ENCODE results near the gene SUPT7L.
"Not testable (repeated sequence)": the region's sequence is repeated elsewhere in the genome, so short reads cannot be mapped to it uniquely, and the experiment has no call there.

The SUPT7L gene

DNA sequence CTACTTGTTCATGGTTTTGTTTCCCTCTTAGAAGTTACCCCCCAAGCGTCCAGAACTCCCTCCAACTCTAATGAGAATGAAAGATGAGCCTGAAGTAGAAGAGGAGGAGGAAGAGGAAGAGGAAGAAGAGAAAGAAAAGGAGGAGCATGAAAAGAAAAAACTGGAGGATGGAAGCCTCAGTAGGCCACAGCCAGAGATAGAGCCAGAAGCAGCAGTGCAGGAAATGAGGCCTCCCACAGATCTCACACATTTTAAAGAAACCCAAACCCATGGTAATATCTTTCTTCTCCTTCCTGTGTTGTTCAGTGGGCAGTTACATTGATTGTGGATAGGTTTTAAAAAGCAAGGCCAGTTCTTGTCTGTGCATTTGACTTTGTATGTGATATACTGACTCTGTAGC, 21.6 kb upstream of the SUPT7L start:
- DNase-seq, ATAC-seq: not testable (repeated sequence)

DNA sequence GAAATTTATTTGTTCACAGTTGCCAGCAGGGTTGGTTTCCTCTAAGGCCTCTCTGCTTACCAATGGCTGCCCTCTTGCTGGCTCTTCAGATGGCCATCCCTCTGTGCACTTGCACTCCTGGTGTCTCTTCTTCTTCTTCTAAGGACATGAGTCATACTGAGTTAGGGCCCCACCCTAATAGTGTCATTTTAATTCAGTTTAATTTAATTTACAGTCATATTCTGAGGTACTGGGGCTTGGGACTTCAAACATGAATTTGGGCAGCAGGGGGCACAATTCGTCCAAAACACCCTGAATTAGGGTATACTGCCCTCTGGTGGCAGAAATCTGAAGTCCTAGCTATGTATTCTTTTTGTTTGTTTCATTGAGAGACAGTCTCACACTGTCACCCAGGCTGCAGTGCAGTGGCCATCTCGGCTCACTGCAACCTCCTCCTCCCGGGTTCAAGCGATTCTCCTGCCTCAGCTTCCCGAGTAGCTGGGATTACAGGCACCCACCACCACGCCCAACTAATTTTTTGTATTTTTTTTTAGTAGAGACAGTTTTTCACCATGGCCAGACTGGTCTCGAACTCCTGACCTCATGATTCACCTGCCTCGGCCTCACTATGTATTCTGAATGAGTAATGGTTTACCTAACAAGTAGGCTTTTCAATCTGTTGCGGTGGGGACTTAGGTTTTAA, 20.1 kb upstream of the SUPT7L start:
- ATAC-seq (peak; percentile 77), DNase-seq (peak; percentile 91)

DNA sequence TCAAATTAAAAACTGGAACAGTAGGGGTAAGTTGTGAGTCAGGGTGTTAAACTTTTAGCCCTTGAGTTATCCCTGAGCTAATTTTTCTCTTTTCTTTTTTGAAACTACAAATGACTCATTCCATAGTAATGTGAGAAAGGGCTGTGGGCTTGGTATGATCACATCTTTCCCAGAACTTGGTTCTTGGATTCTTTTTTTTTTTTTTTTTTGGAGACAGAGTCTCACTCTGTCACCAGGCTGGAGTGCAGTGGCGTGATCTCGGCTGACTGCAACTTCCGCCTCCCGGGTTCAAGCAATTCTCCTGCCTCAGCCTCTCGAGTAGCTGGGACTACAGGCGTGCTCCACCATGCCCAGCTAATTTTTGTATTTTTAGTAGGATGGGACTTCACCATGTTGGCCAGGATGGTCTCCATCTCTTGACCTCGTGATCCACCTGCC, 18.9 kb upstream of the SUPT7L start:
- not testable (repeated sequence) for DNase-seq
- peak; percentile 83 for ATAC-seq

DNA sequence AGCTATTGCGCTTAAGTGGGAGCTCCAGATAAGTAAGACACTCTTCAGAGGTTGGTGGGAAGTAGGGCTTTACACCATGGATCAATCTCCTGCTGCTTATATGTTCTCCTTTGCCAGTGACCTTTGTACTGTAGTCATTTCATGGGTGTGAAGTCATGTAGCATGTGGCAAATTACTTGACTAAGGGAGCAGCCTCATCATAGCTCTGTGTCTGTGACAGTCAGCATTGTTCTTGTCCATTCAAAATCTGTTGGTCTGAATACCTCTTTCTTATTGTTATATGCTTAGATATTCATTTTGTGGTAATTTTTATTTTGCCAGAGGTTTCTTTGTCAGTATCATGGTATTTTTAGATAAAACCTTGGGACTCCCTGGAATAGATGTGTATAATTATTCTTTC, 18.4 kb upstream of the SUPT7L start:
- ATAC-seq = peak; percentile 79

DNA sequence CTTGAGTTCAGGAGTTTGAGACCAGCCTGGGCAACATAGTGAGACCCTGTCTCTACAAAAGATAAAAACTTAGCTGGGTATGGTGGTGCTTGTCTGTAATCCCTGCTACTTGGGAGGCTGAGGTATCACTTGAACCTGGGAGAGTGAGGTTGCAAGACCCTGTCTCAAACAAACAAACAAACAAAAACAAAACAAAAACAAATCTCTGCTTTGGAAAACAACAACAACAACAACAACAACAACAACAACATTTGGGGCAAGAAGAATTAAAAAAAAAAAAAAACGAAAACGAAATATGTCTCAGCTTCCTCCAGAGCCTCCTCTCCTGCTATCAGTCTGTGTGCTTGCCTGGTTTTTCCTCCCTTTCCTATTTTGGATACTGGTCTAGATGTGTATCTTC, 17.2 kb upstream of the SUPT7L start:
- no peak for DNase-seq

More for the DNA sequence above, 18.4 kb upstream of the SUPT7L start:
- no peak for DNase-seq

DNA sequence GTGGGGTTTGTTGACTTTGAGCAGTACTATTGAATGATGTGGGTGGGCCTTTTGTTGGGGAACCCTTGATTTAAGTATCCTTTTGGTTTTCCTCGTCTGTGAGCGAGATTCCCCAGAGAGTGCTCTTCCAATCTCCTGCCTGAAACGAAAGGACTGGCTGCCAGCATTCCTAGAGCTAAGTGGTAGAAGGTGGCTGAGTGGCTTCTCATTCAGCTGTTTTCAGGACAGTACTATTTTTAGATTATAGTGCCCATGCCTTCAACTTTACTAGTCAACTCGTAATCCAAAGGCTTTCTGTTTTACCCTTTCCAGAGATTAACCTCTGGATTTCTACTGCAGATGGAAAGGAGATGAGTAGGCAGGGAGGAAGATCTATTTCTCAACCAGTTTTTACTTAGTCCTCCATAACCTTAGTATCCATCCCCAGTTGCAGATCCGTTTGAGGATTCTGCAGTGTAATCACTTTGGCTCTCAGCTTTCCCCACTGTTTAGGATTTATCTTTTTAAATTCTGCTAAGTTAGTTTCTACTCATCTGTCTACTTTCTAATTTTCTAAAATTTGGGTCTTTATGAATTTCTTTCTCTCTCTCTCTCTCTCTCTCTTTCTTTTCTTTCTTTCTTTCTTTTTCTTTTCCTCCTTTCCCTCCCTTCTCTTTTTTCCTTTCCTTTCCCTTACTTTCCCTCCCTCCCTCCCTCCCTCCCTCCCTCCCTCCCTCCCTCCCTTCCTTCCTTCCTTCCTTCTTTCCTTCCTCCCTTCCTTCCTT, 9.5 kb upstream of the SUPT7L start:
- no peak for ATAC-seq
- DNase-seq = no peak

More for the DNA sequence above, 17.2 kb upstream of the SUPT7L start:
- ATAC-seq = no peak

DNA sequence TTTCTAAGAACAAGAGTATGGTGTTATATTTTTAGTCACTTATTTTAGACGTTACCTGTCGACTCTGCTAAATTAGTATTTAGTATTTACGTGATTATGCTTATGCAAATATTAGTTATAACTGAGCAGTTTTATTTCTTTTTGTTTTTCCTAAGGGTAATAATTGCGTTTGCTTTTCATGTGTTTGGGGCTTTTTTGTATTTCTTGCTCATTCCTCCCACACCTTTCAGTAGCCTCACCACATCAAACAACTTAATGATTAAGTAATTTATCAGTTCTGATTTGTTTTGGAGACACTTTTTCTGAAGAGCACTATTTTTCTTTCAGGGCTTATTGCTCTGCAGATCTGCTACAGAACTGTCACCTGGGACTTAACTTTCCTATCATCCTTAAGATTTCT, 7.8 kb upstream of the SUPT7L start:
- ATAC-seq = no peak
- DNase-seq = no peak

DNA sequence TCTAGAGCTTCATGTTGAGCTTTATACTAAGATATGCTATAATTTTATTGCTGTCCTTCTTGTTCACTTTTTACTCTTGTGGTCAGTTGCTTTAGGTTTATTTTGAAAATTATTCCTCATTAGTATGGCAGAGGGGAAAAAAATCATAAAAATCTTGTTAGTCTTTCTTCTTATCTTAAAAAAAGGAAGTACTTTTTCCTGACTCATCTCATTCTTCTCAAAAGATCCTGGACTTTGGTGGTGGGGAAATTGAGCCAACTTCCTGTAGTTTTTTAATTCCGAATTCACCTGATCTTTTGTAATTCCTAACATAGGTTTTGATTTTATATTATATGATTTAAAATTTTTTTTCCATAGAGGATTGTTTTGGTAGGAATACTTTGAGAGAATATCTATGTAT, 4.0 kb upstream of the SUPT7L start:
- no peak for ATAC-seq
- no peak for DNase-seq

DNA sequence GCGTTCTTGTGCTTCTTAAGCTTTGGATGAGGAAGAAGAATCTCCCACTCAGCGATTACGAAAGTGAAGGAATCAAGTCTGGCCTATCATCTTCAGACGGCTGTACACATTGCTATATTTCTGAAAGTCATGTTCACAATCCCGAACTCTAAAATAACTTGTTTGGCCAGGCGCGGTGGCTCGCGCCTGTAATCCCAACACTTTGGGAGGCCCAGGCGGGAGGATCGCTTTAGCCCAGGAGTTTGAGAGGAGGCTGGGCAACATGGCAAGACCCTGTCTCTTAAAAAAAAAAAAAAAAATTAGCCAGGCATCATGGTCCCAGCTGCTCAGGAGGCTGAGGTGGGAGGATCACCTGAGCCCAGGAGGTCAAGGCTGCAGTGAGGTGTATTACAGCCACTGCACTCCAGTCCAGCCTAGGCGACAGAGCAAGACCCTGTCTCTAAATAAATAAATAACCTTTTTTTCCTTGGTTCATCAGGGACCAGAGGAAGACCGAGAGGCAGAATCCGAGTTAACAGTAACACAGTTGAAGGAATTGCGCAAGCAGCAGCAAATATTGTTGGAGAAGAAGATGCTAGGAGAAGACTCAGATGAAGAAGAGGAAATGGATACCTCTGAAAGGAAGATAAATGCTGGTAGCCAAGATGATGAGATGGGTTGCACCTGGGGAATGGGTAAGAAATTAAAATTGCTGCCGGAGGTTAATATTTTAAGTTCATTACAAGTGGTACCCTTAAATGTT, 1.4 kb upstream of the SUPT7L start:
- DNase-seq = no peak
- no peak for ATAC-seq

DNA sequence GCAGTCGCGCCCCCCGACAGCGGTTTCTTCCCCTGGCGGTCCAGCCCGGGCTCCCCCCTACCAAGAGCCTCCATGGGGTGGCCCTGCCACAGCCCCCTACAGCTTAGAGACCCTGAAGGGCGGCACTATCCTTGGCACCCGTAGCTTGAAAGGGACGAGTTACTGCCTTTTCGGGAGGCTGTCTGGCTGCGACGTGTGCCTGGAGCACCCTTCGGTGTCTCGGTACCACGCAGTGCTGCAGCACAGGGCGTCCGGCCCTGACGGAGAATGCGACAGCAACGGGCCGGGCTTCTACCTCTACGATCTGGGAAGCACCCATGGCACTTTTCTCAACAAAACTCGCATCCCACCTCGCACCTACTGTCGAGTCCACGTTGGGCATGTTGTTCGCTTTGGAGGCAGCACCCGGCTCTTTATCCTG, 750 bp upstream of the SUPT7L start:
- ATAC-seq (peak; percentile 17), DNase-seq (no peak)

DNA sequence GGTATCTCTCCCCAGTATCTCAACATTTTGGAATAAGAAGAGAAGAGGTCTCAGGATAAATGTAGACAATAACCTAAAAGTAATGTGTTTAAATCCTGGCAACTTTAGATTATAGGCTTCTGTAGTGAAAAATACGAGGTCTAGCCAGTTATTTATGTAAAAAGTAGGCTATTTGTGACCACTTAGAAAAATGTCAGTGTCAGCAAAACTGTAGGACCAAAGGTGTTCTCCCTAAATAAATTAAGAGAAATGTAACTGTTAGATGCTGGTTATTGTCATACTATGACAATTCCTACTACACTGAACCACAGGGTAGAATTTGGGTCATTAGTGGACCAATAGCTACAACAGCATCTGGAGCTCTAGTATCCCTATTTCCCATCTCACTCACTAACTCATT, 2.0 kb downstream of the SUPT7L start:
- DNase-seq (no peak), ATAC-seq (no peak)

DNA sequence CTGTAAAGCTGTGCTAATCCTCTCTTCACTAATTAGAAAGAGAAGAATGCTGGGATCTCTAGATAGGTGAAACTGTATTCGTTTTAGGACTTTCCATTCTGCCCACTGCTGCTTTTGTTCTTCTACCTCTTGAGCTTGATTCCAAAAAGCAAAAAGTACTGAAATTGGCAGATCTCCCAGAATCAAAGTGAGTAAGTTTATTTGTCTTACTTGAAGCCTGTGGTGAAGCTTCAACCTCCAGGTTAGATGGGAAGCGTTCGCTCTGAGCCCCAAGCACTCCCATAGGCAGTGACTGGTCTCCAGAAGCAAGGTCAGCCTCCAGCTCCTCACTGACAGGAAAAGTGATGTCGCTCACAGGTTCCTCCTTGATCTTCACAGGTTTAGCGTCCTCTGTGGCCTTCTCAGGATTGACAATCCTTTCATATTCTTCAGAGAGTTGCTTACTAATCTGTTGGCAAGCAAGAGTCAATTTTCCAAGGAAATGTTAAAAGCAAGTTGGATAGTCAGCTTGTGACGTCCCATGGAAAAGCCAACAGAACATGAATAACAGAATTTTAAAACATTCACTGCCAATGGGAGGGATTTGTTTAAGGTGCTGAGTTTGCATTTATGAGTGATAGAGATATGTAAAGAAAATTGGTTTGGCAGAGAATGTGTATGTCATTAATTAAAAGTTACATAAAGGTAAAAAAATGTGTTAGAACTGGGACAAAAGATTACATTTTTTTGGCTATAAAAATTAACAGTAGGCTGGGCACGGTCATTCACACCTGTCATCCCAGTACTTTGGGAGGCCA, 8.1 kb downstream of the SUPT7L start:
- ATAC-seq = no peak
- DNase-seq = no peak

DNA sequence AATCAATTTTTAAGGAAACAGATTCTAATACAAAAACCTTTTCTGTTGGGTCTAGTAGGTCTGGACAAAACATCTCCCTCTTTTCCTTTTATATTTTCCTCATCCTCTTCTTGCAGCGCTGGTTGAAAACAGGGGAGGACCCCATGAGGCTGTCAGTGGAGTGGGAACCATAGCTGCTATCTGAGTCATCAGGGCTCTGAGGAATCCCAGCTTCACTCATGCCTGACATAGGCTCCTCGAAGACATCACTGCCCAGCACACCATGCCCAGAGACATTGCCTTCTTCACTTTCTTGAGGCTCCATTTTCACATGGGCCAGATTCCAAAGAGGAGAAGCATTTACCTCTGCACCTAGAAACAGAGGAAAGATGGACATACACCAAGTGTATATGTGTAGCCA, 10.0 kb downstream of the SUPT7L start:
- DNase-seq (no peak), ATAC-seq (no peak)

DNA sequence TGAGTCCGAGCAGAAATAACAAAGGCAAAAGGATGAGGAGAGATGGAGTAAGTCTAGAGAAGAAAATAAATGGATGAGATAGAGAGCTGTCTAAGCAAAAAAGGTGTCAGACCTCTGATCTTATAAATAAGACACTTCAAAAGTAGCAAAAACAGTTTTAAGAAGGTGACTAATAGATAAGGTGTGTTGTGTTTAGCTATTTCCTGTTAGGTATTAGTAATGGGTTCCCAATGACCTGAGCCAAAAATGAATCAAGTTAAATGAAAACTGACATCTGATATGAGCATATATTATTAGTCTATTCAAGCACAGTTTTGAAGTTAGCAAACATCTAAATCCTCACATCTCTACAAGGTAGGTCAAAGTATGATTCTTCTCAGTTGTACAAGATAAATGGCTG, 10.6 kb downstream of the SUPT7L start:
- no peak for ATAC-seq

DNA sequence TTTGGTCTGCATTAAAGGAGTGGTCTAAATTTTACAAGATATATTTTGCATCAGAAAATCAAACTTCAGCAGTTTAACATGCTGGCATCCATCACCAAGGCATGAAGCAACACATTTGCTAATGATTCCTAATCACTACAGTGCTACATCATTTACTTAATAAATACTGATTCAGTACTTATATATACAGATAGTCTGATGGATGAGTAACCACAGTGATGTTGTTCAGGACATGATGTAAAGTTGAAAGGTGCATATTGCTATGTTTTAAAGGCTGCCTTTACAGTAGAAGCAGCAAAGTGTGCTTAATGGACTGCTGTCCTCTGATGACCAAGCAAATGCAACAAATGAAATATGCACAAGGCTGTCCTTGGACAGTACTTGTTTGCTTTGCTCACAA, 11.1 kb downstream of the SUPT7L start:
- DNase-seq = no peak
- ATAC-seq = no peak

More for the DNA sequence above, 10.6 kb downstream of the SUPT7L start:
- DNase-seq = no peak

DNA sequence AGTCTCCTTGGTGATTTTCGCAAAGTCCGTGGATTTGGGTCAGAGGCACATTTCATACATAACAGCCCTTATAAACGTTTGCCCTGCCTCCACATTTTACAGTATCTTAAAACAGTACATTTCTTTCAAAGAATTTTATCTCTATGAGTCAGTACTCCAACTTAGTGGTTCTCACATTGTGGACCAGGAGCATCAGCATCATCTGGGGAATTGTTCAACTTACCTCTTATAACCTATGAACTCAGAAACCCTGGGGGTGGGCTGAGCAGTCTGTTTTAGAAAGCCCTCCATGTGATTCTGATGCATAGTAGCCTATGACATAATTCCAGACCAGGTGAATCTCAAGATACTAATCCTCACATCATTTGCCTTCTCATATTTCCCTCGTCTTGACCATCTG, 12.4 kb downstream of the SUPT7L start:
- ATAC-seq = no peak
- no peak for DNase-seq

DNA sequence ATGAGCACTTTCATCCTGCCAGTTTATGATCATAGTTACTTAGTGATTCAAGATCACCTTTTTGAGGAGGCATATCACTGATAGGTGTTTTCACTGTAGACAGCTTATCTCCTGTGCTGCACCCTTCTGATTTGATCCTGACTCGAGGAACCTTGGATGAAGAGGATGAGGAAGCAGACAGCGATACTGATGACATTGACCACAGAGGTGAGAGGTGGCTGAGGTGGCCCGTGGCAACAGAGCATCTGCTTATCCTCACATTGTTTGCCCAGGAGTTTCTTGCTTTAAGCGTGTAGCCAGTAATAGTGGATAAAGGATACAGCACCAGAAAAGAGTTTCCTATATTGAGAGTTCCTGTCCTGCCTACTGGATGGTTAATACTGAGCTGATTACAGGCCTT, 15.7 kb downstream of the SUPT7L start:
- DNase-seq (no peak), ATAC-seq (no peak)

DNA sequence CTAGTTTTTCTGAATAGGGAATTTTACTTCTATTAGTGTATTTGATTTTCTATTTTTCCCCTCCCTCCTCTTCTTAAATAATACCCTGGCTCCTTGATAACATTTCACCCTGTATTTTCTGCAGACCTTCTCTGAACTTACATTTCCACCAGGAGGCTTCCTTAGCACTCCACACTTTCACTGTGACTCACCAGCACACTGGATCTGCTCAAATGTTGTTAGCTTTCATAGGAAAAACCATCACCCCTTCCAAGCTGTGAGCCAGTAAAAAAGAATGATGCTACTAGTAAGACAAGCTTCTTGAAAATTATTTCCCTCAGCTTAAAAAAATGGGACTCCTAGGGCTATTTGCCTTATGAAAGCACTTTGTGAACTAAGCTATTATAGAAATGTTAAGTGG, 16.1 kb downstream of the SUPT7L start:
- DNase-seq (no peak), ATAC-seq (no peak)

DNA sequence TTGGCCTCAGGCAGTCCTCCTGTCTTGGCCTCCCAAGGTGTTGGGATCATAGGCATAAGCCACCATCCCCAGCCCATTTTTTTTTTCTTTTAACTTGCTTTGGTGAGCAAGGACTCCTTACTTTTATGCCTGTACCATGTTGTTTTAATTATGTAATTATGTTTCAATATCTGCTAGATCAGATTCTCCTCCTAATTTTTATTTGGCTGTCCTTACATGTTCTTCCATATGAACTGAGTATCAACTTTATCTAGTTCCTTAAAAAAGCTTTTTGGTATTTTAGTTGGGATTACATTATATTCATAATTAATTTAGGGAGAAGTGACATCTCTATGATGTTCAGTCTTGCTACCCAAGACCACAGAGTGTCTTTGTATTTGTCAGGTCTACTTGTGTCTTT, 18.2 kb downstream of the SUPT7L start:
- ATAC-seq (no peak), DNase-seq (no peak)

DNA sequence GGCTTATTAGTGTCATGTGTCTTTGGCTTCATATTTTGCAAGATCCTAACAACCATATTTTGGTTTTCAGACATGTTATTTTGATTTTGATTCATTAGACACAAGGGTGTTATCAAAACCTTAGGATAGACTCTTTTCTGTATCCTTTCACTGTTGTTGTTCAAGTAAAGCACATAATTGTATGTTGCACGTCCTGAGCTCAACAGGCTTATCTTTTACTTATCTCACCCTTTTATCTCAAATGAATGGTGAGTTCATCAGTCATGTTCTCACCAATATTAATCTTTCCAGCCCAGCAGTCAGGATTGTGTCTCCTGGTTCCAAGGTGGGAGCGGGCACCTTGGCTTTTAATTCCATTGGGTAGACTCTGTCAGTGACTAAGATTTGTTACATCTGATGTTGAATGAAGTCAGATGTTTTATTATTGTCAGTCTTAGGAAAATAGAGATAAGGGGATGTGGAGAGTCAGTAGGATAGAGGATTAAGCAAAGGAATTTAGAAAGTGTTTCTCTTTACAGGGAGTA, 22.6 kb downstream of the SUPT7L start:
- no peak for ATAC-seq

DNA sequence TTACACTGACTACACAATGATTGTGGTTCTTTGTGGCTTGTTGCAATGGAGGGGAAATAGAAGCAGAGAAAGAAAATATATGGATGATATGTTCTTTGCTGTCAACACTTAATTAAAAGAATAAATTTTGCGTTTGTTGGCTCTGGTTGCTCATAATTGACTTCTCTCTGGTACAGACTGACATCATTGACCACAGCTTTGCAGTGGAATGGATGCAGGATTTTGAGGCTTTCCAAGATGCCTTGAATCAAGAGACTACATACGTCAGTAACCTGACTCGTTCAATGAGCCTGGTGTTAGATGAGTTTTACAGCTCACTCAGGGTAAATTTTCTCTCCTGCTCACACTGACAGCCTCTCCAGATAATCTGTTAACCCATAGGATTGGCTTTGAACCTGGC, 24.7 kb downstream of the SUPT7L start:
- DNase-seq = no peak

More for the DNA sequence above, 22.6 kb downstream of the SUPT7L start:
- DNase-seq = no peak

More for the DNA sequence above, 24.7 kb downstream of the SUPT7L start:
- ATAC-seq = peak; percentile 65
